ENCODE data around the gene PCNX1. TPM values are rescaled to one million over a fixed set of nuclear protein-coding genes. Genes with fewer than 3 reads are reported as not detected.

Gene PCNX1
- total and polyA plus RNA-seq, 9 of the 15 experiments (the other 6 are each of a cell fraction or from before 2014, with no cell fraction given) = 0.30 to 4.5 (median 2.3) TPM

DNA sequence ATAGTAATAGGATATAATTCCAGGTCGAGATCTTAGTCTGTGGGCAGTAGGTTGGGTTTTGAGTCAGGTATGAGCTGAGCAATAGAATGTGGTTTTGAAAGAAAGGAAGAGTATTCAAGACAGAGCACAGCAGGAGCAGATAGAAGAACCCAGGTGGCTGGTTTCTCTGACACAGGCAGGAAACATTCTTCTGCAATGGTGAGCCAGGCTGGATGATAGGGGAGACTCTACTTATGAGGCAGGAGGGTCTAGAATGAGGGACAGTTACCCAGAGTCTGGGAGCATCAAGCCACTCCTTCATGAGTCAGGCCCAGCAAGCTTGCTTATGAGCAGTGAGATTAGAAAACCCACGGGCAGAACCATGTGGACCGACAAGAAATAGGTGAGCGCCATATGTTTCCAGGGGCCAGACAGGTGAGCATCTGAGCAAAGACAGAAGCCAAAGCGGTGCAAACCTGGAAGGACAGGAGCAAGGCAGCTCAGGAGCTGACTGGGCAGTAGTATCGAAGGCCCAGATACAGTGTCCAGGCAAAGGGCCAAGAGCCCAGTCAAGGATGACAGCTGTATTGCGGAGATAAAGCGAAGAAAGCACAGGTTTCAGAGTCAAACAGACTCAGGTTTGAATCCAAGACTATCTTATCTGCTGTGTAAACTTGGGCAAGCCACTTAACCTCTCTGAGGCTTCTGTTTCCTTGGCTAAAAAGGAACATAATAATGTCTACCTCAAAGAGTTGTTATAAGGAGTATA lies 22.5 kb upstream of the PCNX1 start (continued):
- TF ChIP-seq JUN (IDR thresholded peaks at IDR 0.05; ENCODE audit: borderline replicate concordance, low read depth, low read length) = no peak
- TF ChIP-seq JUN (CRISPR knock-in tag; IDR thresholded peaks at IDR 0.05; ENCODE audit: borderline replicate concordance) = no peak
- peak; percentile 19 for TF ChIP-seq CCNT2 (IDR thresholded peaks at IDR 0.05; ENCODE audit: borderline replicate concordance, extremely low read depth, insufficient read length, low read depth, low read length)
- no peak for TF ChIP-seq SPI1 (IDR thresholded peaks at IDR 0.05; ENCODE audit: borderline replicate concordance, low read depth, low read length)
- no peak for TF ChIP-seq ETV5 (CRISPR knock-in tag; IDR thresholded peaks at IDR 0.05; ENCODE audit: low read depth)
- TF ChIP-seq YBX1 (IDR thresholded peaks at IDR 0.05) = no peak
- 0 out of 2 replicates have a peak, but pooled peaks have one; percentile 55 for TF ChIP-seq SMAD4 (CRISPR knock-in tag; conservative IDR thresholded peaks at IDR 0.05)
- no peak for TF ChIP-seq ZNF57 (CRISPR knock-in tag; IDR thresholded peaks at IDR 0.05)
- TF ChIP-seq FUS (optimal IDR thresholded peaks at IDR 0.05; ENCODE audit: low read depth, low read length) = no peak
- 0 out of 2 replicates have a peak, but pooled peaks have one; percentile 20 for TF ChIP-seq FOSL1 (tag; conservative IDR thresholded peaks at IDR 0.05)
- TF ChIP-seq, protein P1, sequence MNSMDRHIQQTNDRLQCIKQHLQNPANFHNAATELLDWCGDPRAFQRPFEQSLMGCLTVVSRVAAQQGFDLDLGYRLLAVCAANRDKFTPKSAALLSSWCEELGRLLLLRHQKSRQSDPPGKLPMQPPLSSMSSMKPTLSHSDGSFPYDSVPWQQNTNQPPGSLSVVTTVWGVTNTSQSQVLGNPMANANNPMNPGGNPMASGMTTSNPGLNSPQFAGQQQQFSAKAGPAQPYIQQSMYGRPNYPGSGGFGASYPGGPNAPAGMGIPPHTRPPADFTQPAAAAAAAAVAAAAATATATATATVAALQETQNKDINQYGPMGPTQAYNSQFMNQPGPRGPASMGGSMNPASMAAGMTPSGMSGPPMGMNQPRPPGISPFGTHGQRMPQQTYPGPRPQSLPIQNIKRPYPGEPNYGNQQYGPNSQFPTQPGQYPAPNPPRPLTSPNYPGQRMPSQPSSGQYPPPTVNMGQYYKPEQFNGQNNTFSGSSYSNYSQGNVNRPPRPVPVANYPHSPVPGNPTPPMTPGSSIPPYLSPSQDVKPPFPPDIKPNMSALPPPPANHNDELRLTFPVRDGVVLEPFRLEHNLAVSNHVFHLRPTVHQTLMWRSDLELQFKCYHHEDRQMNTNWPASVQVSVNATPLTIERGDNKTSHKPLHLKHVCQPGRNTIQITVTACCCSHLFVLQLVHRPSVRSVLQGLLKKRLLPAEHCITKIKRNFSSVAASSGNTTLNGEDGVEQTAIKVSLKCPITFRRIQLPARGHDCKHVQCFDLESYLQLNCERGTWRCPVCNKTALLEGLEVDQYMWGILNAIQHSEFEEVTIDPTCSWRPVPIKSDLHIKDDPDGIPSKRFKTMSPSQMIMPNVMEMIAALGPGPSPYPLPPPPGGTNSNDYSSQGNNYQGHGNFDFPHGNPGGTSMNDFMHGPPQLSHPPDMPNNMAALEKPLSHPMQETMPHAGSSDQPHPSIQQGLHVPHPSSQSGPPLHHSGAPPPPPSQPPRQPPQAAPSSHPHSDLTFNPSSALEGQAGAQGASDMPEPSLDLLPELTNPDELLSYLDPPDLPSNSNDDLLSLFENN (IDR thresholded peaks at IDR 0.05; ENCODE audit: low read depth in 2 of 2, low read length in 2 of 2) = peak in 1 of 2 experiments; percentile 37; a peak in 1 of 4 replicates
- TF ChIP-seq TRIM24 (IDR thresholded peaks at IDR 0.05) = no peak
- TF ChIP-seq NR2C2 (CRISPR knock-in tag; IDR thresholded peaks at IDR 0.05) = no peak
- TF ChIP-seq NR2C2 (tag; IDR thresholded peaks at IDR 0.05) = no peak
- no peak for TF ChIP-seq NFE2L1 (tag; IDR thresholded peaks at IDR 0.05; ENCODE audit: borderline replicate concordance, low read depth)
- TF ChIP-seq, protein P2, sequence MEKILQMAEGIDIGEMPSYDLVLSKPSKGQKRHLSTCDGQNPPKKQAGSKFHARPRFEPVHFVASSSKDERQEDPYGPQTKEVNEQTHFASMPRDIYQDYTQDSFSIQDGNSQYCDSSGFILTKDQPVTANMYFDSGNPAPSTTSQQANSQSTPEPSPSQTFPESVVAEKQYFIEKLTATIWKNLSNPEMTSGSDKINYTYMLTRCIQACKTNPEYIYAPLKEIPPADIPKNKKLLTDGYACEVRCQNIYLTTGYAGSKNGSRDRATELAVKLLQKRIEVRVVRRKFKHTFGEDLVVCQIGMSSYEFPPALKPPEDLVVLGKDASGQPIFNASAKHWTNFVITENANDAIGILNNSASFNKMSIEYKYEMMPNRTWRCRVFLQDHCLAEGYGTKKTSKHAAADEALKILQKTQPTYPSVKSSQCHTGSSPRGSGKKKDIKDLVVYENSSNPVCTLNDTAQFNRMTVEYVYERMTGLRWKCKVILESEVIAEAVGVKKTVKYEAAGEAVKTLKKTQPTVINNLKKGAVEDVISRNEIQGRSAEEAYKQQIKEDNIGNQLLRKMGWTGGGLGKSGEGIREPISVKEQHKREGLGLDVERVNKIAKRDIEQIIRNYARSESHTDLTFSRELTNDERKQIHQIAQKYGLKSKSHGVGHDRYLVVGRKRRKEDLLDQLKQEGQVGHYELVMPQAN (IDR thresholded peaks at IDR 0.05; ENCODE audit: borderline replicate concordance) = no peak
- no peak for TF ChIP-seq ZFPM2 (CRISPR knock-in tag; IDR thresholded peaks at IDR 0.05)
- TF ChIP-seq, protein P3, sequence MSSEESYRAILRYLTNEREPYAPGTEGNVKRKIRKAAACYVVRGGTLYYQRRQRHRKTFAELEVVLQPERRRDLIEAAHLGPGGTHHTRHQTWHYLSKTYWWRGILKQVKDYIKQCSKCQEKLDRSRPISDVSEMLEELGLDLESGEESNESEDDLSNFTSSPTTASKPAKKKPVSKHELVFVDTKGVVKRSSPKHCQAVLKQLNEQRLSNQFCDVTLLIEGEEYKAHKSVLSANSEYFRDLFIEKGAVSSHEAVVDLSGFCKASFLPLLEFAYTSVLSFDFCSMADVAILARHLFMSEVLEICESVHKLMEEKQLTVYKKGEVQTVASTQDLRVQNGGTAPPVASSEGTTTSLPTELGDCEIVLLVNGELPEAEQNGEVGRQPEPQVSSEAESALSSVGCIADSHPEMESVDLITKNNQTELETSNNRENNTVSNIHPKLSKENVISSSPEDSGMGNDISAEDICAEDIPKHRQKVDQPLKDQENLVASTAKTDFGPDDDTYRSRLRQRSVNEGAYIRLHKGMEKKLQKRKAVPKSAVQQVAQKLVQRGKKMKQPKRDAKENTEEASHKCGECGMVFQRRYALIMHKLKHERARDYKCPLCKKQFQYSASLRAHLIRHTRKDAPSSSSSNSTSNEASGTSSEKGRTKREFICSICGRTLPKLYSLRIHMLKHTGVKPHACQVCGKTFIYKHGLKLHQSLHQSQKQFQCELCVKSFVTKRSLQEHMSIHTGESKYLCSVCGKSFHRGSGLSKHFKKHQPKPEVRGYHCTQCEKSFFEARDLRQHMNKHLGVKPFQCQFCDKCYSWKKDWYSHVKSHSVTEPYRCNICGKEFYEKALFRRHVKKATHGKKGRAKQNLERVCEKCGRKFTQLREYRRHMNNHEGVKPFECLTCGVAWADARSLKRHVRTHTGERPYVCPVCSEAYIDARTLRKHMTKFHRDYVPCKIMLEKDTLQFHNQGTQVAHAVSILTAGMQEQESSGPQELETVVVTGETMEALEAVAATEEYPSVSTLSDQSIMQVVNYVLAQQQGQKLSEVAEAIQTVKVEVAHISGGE (CRISPR knock-in tag; IDR thresholded peaks at IDR 0.05) = no peak
